Ovary (tissue), 3 donors: Measurements from ENCODE around the gene TTC33.

ENCODE experiments used
- CTCF ChIP-seq, 3 donors: fragments of 450-650 bp in 2 of 3; fragments of 200-600 bp in 1 of 3; IDR thresholded peaks; one replicate each; pipeline versions ENCODE4 v1.5.1 to v1.8.0; 2016 to 2022; ENCODE audit warnings: antibody characterized with exemption in 3 of 3, mild to moderate bottlenecking in 1 of 3
- POLR2A ChIP-seq: fragments of 450-650 bp; IDR thresholded peaks from one replicate; pipeline ENCODE4 v1.6.1; 2017; ENCODE audit warnings: antibody characterized with exemption, mild to moderate bottlenecking, moderate library complexity
- donor health status: DM: no; HTN: no; CAD: no.

DNA sequence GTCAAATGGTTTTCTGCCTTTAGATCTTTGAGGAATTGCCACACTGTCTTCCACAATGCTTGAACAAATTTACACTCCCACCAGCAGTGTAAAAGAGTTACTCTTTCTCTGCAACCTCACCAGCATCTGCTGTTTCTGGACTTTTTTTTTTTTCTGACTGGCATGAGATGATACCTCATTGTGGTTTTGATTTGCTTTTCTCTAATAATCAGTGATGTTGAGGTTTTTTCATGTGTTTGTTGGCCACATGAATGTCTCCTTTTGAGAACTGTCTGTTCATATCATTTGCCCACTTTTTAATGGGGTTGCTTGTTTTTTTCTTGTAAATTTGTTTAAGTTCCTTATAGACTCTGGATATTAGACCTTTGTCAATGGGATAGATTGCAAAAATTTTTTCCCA is 205.3 kb downstream of the TTC33 start:
- TF ChIP-seq POLR2A = no peak
- TF ChIP-seq CTCF (IDR thresholded peaks at IDR 0.05) = no peak
